GM21447 (cell line): Measurements from ENCODE around the gene RIMKLB.

ENCODE experiments used
- ATAC-seq: cut with Tn5 transposase; IDR thresholded peaks from one replicate; pipeline ENCODE4 v1.9.1; 2021; ENCODE audit not compliant: unreplicated experiment

RIMKLB gene, protein sequence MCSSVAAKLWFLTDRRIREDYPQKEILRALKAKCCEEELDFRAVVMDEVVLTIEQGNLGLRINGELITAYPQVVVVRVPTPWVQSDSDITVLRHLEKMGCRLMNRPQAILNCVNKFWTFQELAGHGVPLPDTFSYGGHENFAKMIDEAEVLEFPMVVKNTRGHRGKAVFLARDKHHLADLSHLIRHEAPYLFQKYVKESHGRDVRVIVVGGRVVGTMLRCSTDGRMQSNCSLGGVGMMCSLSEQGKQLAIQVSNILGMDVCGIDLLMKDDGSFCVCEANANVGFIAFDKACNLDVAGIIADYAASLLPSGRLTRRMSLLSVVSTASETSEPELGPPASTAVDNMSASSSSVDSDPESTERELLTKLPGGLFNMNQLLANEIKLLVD

DNA sequence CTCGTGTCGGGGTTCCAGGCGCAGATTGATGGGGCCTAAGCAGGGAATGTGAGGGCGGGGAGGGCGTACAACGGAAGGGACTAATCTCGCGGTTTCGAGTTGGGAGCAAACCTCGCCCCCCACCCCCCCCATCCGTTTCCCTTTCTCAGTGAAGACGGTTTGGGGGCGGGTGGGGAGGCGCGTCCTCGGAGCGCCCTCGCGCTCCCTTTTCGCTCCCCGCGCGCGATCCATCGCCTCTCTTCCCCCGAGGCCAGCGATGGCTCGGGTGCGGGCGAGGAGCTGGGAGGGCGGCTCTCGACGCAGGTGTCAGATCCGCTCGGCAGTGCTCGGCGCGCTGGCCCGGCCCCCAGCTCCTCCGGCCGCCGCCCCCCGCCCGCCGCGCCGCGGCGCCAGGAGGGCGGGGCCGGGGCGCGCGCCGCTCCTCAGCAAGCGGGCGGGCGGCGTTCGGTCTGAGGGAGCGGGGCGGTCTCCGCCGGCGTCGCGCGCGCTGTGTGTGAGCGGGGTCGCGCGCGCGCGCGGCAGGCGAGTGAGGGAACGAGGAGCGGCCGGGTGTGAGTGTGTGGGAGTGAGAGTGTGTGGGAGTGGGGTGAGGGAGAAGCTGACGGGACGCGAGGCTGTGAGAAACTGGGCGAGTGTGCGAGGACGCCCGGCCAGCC is at the start of gene RIMKLB:
TSS of gene RIMKLB (plus strand) at position 516 of the 656 bp plus-strand sequence. CDS start 15,876 bp downstream, outside the sequence.
- peak; percentile 77 for ATAC-seq

GRCh38 chr12:8648576-8649205 is 49.1 kb upstream of the RIMKLB start:
- peak; percentile 69 for ATAC-seq

DNA sequence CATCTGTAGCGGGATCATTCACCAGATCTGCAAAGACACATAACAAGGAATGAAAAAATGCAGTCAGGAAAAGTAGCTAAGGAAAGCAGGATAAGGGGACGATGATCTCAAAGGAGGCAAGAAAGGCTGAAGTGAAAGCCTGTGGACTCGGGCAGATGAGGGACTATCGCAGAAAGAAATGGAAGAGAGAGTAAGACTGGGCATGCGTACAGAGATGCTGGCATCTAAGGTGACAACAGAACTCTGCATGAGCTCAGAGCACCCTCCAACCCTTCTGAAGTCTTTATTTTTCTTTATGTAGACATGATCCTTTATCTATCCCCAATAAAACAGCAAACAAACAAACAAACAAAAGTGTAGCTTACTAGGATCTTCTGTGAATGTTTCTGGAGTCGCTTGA is 42.4 kb upstream of the RIMKLB start:
- ATAC-seq: no peak

DNA sequence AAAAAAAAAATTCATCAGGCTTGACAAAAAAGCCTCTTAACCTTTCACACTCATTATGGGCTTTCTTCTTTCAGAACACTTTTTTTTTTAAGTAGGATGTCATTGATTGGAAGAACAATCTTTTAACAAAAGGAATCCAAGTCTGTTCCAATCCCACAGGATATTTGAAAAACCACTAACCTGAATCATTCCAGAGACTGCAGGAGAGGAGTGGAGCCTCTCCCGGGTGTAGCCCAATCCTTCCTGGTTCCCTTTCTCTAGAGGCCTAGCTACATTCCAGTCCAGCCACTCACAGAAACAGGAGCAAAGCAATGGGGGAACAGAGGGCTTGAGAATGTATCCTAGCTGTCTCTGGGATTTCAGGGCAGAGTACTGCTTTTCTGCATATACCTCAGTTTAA is 39.4 kb upstream of the RIMKLB start:
- ATAC-seq: no peak

DNA sequence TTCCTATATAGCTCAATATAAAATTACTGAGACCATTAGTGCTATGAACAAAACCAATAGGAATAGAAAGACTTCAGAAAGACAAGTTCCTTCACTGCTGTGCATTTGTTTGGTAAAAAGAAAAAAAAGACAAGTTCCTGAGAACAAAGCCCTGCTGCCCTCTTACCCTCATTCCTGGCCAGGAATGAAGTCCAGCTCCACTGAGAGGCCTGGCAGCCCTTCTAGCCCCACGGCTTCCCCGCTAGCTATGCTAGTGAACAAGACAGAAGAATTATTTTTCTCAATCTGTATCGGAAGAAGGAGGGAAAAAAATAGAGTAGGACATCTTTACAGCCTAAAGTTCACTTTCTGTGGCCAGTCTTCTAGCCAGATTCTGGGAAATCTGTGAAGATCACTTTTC is 36.8 kb upstream of the RIMKLB start:
- no peak for ATAC-seq

GRCh38 chr12:8661751-8662150 is 36.0 kb upstream of the RIMKLB start:
- no peak for ATAC-seq

DNA sequence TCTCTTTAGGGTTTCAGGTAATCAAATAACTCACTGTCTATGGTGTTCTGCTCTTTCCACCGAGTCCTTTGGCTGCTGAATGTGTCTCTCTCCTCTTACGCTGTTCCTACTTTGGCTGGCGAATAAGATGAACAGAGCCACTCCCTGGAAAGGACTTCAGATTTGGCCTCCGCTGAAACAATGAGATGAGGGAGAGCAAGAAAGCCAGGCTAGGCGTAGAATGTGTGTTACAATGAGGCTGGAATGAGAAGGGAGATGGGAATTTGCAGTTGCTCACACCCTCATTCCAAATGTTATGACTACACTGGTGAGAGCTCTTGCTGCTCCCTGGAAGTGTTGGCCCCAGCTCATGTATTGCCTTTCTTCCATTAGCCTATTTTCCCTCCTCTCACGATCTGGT is 35.2 kb upstream of the RIMKLB start, which contains the start of gene MFAP5:
TSS of gene MFAP5 (minus strand) at position 234 of the 400 bp plus-strand sequence. CDS start 722 bp downstream, outside the sequence.
- ATAC-seq: no peak

- ATAC-seq: no peak
These were observed 33.4 kb upstream of the RIMKLB start for GRCh38 chr12:8664228-8664913.

DNA sequence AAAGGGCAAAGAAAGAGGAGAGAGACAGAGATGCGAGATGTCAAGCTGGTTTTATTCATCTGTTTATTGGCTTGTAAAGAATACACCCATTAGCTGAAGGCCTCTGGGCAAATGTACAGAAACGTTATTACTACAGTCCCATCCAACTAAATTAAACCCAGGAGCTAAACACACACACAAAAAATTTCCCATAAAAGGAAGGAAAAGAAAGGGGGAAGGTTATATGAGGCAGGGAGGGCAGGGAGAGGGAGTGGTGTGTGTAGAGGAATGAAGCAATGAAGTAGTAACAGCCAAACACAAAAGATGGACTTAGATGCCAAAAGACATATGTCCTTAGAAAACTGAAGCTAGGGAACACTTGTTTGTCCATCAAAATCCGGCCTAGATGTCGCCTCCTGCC is 32.0 kb upstream of the RIMKLB start:
- no peak for ATAC-seq

GRCh38 chr12:8667270-8667669 is 30.5 kb upstream of the RIMKLB start:
- ATAC-seq: no peak

DNA sequence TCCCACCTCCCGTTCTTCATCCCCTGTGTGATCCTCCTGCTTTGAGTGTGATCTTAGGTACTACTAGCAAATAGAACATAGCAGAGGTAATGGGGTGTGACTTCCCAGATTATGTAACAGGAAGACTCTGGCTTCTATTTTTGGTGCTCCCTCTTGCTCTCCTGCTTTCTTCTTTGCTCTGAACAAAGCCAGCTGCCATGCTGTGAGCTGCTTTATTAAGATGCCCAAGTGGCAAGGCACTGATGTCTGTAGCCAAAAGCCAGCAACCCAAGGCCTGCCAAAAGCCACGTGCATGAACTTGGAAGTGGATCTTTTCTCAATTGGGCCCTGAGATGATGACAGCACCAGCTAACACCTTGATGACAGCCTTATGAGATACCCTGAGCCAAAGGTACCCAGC is 29.4 kb upstream of the RIMKLB start:
- no peak for ATAC-seq

- ATAC-seq: no peak
These were observed 25.4 kb upstream of the RIMKLB start for GRCh38 chr12:8672381-8672780.

GRCh38 chr12:8675591-8676036 is 22.2 kb upstream of the RIMKLB start:
- peak; percentile 56 for ATAC-seq

GRCh38 chr12:8676651-8677050 is 21.1 kb upstream of the RIMKLB start:
- no peak for ATAC-seq

DNA sequence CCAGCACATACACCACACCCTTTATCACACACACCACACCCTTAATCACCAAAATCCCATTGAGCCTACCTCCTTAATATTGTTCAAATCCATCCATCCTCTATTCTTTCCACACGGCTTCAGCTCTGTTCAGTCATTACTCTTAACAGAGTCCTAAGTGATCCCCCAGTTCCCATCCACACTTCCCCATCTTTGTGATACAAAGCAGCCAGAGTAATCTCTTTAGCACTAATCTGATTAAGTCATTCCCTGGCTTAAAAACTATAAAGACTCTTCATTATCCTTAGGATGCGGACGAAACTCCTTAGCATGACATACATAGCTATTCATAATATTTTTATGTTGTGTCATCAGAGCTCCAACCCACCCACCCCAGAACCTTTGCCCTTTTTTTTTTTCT is 20.4 kb upstream of the RIMKLB start:
- no peak for ATAC-seq

DNA sequence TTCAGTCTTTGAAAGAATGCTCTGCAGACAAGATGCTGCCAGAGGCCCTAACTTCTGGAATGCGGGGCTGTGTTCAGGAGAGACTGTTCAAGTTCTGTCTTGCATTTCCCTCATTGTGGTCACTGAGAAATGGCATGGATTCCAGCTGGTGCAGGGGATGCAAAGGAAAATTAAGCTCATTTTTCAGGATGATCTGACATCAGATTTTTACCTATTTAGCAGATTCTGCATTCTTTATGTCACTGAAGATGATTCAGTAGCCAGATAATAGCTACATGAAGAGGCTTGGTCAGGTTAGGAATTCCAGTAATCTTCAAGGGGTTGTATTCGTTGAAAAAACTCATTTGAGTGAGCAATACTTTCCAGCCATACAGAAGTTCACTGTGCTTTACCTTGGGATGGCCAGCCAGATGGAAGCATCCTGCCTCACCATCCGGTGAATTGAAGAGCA is 19.1 kb upstream of the RIMKLB start:
- no peak for ATAC-seq

- no peak for ATAC-seq
These were observed 17.3 kb upstream of the RIMKLB start for GRCh38 chr12:8680533-8680932.

GRCh38 chr12:8681129-8681884 is 16.5 kb upstream of the RIMKLB start:
- ATAC-seq: no peak

- ATAC-seq: no peak
These were observed 12.7 kb upstream of the RIMKLB start for GRCh38 chr12:8685051-8685450.

GRCh38 chr12:8687846-8688601 is 9.8 kb upstream of the RIMKLB start:
- no peak for ATAC-seq
